Jurkat, Clone E6-1 (cell line): Measurements from ENCODE around the gene ACOT8. TPM values are rescaled to one million over a fixed set of nuclear protein-coding genes. Genes with fewer than 3 reads are reported as not detected.
"Not testable (repeated sequence)": the region's sequence is repeated elsewhere in the genome, so short reads cannot be mapped to it uniquely, and the experiment has no call there.

ENCODE experiments used
- DNase-seq: peaks from one replicate; pipeline ENCODE4 v3.0.0-alpha.2; 2011; ENCODE audit warnings: low read depth, low spot score
- H3K4me3 ChIP-seq: 2 replicates; pipeline ENCODE4 v1.5.1; 2011; ENCODE audit warnings: mild to moderate bottlenecking, low read length, control low read depth, moderate library complexity
- polyA plus RNA-seq: library from polyadenylated mRNA; unstranded; fragments of >200 nt; gene quantifications from one replicate; pipeline ENCODE4 v1.2.1, GENCODE V29; 2012; ENCODE audit warnings: missing spikeins; ENCODE audit not compliant: insufficient read length, insufficient read depth

The ACOT8 gene
- 44.7 TPM for polyA plus RNA-seq

DNA sequence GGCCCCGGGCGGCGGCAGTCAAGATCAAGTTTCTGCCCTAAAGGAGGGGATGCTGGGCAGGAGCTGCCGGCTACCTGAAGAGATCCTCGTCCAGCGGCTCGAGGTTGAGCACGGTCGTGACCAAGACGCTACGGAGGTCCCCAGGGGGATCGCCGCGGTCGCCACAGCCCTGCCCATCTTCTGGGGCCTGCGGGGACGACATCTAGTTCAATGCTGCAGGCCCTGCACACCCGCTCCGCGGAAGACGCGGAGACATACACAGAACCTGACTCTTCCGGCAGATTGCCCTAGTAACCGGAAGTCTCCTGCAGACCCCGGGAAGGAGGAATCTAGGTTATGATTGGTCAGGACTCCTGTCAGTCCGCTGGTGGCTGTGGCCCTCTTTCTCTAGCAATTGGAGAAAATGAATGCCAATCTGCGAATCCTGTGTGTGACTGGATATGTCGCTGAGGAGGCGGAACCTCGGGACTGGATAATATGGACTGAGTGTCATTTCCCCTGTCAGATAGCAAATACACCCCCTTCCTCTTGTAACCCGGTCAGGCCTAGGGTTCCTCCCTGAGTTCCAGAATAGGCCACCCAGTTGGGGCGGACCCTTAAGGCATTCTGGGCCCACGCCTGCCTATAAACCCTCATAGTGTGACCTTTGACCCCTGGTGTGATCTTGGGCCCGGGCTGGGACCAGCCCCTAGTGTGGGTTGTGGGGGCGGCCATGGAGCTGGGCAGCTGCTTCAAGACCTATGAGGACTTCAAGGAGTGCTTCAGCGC, at the start of gene ACOT8, which contains the start of gene ZSWIM3:
ACOT8 (minus strand) TSS at position 279 of the 768 bp plus-strand sequence; CDS start at position 202, 77 bp downstream.
ZSWIM3 (plus strand) TSS at position 501 of the 768 bp plus-strand sequence; CDS start at position 713, 212 bp downstream.
- H3K4me3 ChIP-seq: peak within 1 kb of the TSS; percentile 89
- peak; percentile 100 for DNase-seq

DNA sequence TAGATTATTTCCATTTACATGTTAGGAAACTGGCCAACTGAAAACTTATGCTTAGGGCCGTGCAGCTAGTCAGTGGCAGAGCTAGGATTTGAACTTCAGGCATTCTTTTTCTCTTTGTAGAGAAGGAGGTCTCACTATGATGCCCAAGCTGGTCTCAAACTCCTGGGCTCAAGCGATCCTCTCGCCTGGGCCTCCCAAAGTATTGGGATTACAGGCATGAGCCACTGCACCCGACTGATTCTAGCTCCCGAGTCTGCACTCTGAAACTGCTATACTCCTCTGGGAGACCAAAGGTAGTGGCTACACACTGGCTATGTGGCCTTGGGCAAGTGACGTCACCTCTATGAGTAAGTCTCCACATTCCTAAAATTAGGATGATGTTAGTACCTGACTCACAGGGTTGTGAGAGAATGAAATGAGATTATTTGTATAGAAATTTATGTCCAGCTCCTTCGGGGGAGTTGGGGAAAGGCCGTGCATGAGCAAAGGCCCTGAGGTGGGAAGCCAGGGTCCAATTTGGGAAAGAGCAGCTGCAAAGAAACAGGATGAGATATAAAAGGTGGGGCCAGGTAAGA, 48.4 kb upstream of the ACOT8 start:
- DNase-seq: no peak
- no peak overlapping the region for H3K4me3 ChIP-seq

DNA sequence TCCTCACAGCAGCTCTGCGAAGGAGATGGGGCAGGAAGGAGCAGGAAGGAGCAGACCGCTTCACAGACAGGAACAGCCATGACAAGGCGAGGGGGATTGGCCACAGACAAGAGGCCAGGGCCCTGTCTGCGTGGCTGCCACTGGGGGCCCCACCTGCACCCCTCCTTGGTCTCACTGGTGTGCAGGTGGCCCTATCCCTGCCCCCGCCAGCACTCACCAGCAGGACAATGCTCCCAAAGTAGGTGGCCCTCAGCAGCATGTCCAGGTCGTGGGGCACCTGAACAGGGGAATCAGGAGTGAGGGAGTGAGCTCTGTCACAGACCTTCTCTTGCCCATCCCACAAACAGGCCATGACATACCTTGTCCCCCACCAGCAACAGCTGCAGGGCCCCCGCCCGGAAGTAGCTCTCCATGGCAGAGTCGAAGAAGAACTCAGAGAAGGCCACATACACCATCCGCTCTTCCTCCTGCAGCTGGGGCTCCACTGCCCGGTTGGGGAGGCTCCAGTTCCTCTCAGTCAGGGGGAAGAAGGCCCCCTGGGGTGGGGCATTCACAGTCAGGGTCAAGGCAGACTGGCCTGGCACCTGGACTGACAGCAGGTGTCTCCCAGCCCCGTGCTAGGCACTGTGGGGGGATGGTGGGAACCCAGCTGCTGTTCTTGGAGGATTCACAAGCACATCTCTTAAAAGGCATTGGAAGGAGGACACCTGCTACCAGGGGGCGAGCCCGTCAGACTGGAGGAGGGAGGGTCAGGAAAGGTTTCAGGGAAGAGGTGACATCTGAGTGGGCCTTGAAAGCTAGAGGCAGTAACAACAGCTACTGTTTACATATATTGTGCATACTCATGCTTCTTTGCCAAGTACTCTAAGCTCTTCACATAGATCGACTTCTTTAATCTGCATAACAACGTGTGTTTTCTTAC, 47.7 kb upstream of the ACOT8 start:
- H3K4me3 ChIP-seq: no peak overlapping the region
- no peak for DNase-seq

DNA sequence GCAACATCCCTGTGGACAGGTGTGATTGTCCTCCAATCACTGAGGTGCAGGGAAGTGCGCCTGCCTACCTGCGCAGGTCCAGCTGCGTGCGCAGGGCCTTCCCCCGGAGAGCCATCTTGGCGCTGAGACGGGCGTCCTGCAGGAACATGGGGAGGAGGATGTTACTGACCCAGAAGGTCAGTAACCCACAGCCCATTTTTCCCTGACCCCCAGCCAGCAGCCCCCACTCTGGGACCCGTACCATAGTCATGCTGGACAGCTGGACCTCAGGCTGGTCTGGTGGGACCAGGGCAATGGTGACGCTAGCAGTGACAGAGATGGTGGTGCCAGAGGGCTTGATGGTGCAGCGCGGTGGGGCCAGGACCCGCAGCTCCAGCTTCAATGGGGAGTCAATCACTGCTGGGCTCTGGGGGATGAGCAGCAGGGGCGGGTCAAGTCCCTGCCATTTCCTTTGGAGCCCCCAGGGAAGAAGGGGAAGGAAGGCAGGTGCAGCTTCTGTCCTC, 45.1 kb upstream of the ACOT8 start:
- DNase-seq: no peak
- H3K4me3 ChIP-seq: no peak overlapping the region

DNA sequence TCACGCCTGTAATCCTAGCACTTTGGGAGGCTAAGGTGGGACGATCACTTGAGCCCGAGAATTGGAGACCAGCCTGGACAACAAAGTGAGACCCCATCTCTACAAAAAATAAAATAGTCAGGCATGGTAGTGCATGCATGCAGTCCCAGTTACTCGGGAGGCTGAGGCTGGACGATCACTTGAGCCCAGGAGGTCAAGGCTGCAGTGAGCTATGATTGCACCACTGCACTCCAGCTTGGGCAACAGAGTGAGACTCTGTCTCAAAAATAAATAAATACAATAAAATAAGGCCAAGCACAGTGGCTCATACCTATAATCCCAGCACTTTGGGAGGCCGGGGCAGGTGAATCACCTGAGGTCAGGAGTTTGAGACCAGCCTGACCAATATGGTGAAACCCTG, 44.1 kb upstream of the ACOT8 start:
- DNase-seq: not testable (repeated sequence)

DNA sequence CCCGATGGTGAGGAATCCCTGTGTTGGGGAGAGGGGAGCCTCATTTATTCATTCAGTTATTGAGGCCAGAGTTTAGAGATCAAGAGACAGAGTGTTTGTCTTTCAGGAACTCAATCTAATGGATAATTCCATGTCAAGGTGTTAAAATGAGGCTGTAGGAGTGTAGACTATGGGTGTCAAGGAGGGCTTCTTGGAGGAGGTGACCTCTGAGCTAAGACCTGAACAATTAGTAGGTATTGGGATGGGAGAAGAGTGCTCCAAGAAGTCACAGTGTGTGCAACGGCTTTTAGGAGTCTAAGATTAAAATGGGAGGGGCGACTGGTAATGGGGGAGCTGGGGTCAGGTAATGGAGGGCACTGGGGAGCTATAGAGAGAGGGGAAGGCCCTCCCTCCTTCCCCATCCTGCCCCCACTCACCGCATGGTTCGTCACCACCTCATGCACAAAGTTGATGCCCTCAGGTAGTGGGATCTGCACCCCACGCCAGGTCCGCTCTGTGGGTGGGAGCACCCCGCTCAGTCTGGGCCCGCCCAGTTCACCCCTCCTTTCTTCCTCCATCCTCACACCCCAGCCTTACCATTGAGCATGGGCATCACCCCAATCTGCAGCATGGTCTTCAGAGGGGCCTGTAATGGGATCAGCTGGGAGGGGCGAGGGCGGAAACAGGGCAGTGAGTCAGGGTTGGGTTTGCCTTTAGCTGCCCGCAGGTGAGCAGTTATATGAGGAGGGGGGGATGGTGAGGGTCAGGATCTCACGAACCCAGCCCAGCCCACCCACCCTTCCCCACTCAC, 42.0 kb upstream of the ACOT8 start:
- no peak overlapping the region for H3K4me3 ChIP-seq
- no peak for DNase-seq

More for the DNA sequence above, 44.1 kb upstream of the ACOT8 start:
- not testable (repeated sequence) for H3K4me3 ChIP-seq

DNA sequence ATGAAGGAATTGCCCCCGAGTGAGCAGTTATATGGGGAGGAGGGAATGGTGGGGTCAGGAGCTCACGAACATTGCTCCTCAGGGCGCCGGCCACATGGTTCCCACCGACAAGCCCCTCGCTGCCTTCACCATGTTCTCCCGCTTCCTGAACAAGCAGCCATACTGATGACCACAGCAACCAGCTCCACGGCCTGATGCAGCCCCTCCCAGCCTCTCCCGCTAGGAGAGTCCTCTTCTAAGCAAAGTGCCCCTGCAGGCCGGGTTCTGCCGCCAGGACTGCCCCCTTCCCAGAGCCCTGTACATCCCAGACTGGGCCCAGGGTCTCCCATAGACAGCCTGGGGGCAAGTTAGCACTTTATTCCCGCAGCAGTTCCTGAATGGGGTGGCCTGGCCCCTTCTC, 41.1 kb upstream of the ACOT8 start:
- DNase-seq: no peak
- no peak overlapping the region for H3K4me3 ChIP-seq

DNA sequence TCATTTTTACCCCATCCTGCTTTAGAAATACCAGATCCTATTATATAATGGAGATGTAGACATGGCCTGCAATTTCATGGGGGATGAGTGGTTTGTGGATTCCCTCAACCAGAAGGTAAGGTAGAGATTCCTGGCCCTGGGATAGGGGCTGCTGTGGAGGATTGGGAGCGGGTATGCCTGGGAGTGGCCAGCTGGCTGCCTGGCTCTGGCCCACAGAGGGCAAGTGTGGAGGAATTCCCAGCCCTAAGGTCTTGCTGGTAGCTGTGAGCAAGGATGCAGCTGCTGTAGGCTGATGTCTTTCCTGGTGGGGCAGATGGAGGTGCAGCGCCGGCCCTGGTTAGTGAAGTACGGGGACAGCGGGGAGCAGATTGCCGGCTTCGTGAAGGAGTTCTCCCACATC, 40.5 kb upstream of the ACOT8 start:
- H3K4me3 ChIP-seq: no peak overlapping the region
- DNase-seq: no peak

DNA sequence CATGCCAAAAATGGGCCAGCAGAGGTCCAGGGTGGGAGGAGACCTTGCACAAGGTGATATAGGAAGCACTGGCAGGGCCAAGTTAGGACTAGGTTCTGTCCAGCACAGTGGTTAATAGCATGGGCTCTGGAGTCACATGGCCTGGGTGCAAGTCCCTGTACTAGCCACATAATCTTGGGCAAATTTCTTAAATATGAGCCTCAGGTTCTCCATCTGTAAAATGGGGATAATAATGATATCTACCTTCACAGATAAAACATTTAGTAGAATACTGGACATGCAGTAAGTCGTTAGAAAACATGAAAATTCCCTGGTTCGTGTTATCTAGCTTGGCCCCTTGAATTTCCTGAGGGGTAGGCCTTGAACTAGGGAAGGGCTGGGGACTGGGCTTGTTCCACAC, 40.1 kb upstream of the ACOT8 start:
- no peak for DNase-seq
- no peak overlapping the region for H3K4me3 ChIP-seq

DNA sequence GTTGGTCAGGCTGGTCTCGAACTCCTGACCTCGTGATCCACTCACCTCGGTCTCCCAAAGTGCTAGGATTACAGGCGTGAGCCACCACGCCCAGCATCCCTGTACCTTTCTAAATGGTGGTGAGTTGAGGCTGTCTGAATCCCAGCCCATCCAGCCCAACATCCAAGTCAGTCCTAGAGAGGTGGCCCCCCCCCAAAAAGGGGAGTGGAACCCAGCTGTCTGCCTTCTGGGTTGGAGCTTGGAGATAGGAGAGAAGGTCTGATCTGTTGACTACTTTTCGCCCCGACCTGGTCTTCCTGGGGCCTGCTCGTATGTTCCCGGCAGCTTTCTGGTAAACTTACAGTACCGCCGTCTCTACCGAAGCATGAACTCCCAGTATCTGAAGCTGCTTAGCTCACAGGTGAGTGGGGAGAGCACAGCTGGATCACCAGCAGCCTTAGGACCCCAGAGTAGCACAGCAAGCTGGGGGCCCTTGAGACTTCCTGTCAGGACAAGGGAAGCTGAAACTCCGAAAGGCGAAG, 39.5 kb upstream of the ACOT8 start:
- no peak for DNase-seq
- H3K4me3 ChIP-seq: no peak overlapping the region

DNA sequence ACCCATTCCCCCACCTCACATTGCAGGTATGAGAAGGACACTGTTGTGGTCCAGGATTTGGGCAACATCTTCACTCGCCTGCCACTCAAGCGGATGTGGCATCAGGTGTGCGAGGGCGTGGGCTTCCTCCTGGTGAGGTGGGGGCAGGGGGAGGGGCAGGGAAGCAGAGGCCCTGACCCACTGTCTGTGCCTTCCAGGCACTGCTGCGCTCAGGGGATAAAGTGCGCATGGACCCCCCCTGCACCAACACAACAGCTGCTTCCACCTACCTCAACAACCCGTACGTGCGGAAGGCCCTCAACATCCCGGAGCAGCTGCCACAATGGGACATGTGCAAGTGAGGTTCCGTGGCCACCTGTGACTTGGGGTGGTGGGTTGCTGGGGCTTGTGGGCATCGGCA, 37.6 kb upstream of the ACOT8 start:
- no peak overlapping the region for H3K4me3 ChIP-seq
- no peak for DNase-seq

DNA sequence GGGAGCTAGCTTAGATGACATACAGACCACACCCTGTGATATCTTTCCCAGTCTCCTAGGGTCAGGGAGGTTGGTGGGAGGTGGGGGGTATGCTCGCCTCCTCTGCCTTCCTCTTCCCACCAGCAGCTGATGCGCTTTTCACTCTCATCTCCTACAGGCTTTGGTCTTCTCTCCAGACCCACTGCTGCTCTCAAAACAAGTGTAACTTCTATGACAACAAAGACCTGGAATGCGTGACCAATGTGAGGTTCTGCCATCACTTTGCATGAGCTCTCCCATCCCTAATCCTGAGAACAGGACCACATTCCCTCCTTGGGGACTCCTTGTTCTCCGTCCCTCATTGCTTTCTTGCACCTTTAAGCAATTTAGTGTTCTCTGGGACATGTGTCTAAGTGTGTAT, 36.6 kb upstream of the ACOT8 start:
- no peak overlapping the region for H3K4me3 ChIP-seq
- no peak for DNase-seq

DNA sequence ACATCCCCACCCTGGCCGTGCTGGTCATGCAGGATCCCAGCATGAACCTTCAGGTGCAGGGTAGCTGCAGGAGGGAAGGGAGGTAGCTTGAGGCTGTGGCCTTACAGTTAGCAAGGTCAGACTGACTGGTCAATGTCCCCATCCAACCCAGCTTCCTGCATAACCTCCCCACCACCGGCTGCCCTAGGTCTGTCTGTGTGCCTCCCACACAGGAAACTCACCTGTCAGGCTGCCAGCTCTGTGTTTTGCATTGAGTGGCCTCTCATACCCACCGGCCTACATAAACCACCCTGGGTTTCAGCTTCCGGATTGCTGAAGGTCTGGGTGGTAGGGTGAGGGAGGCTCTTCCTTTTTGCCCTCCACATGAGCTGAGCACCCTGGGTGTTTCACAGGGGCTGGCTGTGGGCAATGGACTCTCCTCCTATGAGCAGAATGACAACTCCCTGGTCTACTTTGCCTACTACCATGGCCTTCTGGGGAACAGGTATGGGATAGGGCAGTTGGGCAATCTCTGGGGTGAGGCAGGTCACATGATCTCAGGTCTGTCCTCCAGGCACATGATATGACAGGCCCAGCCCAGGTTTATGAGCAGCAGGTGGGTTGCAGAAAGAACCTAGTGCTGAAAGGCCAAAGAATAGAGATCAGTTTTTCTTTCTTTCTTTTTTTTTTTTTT, 35.8 kb upstream of the ACOT8 start:
- no peak for DNase-seq
- H3K4me3 ChIP-seq: no peak overlapping the region

DNA sequence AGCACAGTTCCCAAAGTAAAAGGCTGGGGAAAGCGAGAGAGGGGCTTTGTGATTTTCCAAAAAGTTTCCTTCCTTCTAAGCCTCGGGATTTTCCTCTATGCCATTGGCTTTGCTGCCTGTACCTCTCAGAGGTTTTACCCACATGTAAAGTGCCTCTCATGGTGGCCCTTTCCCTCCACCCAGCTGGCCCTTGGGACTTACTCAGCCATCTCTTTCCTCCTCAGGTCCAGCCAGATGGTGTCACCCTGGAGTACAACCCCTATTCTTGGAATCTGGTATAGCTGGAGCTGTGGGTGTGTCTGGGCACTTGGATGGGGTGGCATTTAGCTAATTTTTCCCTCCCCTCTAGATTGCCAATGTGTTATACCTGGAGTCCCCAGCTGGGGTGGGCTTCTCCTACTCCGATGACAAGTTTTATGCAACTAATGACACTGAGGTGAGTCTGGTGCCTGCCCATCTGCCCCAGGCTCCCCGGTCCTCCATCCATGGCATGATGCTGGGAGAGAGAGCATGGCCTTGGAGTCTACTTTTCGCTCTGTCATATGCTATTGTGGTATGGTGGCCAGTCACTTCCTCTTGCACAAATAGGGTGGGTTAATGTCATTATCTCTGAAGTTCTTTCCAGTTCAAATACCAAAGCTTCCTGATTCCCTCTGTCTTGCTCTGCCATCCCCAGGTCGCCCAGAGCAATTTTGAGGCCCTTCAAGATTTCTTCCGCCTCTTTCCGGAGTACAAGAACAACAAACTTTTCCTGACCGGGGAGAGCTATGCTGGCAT, 35.0 kb upstream of the ACOT8 start:
- peak overlapping the region; percentile 76 for H3K4me3 ChIP-seq
- DNase-seq: no peak

DNA sequence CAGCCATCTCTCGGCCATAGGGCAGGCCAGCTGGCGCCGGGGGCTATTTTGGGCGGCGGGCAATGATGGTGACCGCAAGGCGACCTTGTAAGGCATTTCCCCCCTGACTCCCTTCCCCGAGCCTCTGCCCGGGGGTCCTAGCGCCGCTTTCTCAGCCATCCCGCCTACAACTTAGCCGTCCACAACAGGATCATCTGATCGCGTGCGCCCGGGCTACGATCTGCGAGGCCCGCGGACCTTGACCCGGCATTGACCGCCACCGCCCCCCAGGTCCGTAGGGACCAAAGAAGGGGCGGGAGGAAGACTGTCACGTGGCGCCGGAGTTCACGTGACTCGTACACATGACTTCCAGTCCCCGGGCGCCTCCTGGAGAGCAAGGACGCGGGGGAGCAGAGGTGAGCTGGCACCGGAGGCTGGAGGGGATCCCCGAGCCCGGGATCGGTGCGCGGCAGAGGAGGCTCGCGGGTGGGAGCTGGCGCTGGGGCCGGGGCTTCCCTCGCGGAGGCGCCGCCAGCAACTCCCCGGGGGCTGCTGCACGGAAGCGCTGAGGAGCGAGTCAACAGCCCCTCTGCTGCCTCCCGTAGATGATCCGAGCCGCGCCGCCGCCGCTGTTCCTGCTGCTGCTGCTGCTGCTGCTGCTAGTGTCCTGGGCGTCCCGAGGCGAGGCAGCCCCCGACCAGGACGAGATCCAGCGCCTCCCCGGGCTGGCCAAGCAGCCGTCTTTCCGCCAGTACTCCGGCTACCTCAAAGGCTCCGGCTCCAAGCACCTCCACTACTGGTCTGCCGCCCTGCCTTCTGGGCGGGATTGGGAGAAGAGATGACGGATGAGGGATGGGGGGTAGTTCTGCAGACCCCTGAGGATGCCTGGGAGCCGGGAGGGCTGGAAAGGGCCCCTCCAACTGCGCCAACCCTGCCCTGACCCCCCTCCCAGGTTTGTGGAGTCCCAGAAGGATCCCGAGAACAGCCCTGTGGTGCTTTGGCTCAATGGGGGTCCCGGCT, 34.1 kb upstream of the ACOT8 start, which contains the start of the genes CTSA and NEURL2:
CTSA (plus strand) TSS at position 351 of the 999 bp plus-strand sequence; CDS start at position 585, 234 bp downstream.
NEURL2 (minus strand) TSS at position 224 of the 999 bp plus-strand sequence; CDS start at position 7, 217 bp downstream.
- DNase-seq: peak; percentile 83
- peak within 1 kb of the TSS; percentile 76 for H3K4me3 ChIP-seq
